Transverse colon (tissue), 3 donors: ENCODE results near the gene RASSF1.

ENCODE experiments used
- POLR2A ChIP-seq: fragments of 450-650 bp; IDR thresholded peaks from one replicate; pipeline ENCODE4 v1.6.1; 2016; ENCODE audit warnings: antibody characterized with exemption, mild to moderate bottlenecking, moderate library complexity
- POLR2AphosphoS5 ChIP-seq, 3 donors: sonication (generic); formaldehyde crosslinking; IDR thresholded peaks; one replicate each; pipeline ENCODE4 v1.6.1; 2016; ENCODE audit warnings: antibody characterized with exemption in 3 of 3

DNA sequence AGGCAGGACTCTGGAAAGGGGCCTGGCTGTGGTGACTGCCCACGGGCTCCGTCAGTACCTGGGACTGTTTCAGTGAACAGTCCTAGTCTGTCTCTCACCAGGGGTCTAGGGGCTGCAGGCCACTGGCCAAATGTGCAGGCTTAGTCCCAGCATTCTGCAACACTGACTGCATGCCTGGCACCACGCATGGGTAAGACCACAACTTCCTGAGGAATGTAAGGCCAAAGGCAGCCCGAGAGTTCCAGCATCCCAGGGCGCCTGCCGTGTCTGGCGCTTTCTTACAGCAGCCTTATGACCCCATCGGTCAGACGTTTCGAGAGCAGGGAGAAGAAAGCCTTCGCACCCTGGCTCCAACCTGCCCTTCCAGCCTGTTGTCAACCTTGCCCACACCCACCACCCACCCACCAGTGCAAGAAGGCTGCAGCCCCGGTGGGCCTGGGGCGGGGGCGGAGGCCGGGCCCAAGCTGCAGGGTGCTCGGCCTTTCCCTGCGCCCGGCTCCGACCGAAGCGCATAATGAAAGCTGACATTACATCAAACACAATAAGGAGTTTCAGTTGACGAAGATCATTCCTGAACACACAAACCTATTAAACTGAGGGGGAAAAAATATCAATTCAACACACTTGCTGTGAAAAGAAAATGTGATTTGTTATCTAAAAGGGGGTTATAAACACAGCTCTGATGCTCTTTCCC is 48.2 kb upstream of the RASSF1 start:
- TF ChIP-seq POLR2A (no peak), POLR2AphosphoS5 (IDR thresholded peaks at IDR 0.05) (no peak)
